Upper lobe of left lung (tissue), 6 donors: Measurements from ENCODE around the gene FBXO3. TPM values are rescaled to one million over a fixed set of nuclear protein-coding genes. Genes with fewer than 3 reads are reported as not detected.
A peak's percentile ranks its signal among the peaks of the same experiment; 100 is the strongest.

Experiments
- ATAC-seq, 2 donors: fragments of 200-7000 bp; cut with Tn5 transposase; one replicate each; pipeline ENCODE4 v1.9.1; 2022; ENCODE audit warnings: mild to moderate bottlenecking in 2 of 2, moderate library complexity in 2 of 2; ENCODE audit not compliant: low FRiP score in 2 of 2
- DNase-seq, 2 donors: peaks; one replicate each; pipeline ENCODE4 v3.0.0-alpha.2; 2019 to 2020
- H3K27ac ChIP-seq, 4 donors: fragments of 200-600 bp; sonication (generic); one replicate each; pipeline ENCODE4 v1.5.1; 2016 to 2019
- H3K27me3 ChIP-seq, 4 donors: fragments of 200-600 bp; sonication (generic); one replicate each; pipeline ENCODE4 v1.5.1; 2017 to 2019
- H3K36me3 ChIP-seq, 4 donors: fragments of 200-600 bp; sonication (generic); one replicate each; pipeline ENCODE4 v1.5.1; 2016 to 2019
- H3K4me1 ChIP-seq, 4 donors: fragments of 200-600 bp; sonication (generic); one replicate each; pipeline ENCODE4 v1.5.1; 2018 to 2019
- H3K4me3 ChIP-seq, 4 donors: fragments of 200-600 bp; sonication (generic); one replicate each; pipeline ENCODE4 v1.5.1; 2017 to 2019; ENCODE audit warnings: mild to moderate bottlenecking in 2 of 4, moderate library complexity in 1 of 4
- H3K9me3 ChIP-seq, 4 donors: fragments of 200-600 bp; sonication (generic); one replicate each; pipeline ENCODE4 v1.5.1; 2018 to 2019
- EP300 ChIP-seq, 4 donors: sonication (generic); formaldehyde crosslinking; IDR thresholded peaks; one replicate each; pipeline ENCODE4 v1.5.1; 2017; ENCODE audit warnings: antibody characterized with exemption in 4 of 4, control low read depth in 2 of 4
- POLR2A ChIP-seq, 4 donors: fragments of 450-650 bp; IDR thresholded peaks; one replicate each; pipeline ENCODE4 v1.5.1; 2016 to 2017; ENCODE audit warnings: antibody characterized with exemption in 4 of 4, mild to moderate bottlenecking in 2 of 4
- POLR2AphosphoS5 ChIP-seq, 2 donors: sonication (generic); formaldehyde crosslinking; IDR thresholded peaks; one replicate each; pipeline ENCODE4 v1.5.1; 2017; ENCODE audit warnings: antibody characterized with exemption in 2 of 2
- WGBS, 2 donors: methylation state at CpG; one replicate each; pipeline ENCODE4 v1.1.5; 2017 to 2018; 5-methylcytosine and 5-hydroxymethylcytosine counted together
- total RNA-seq, 6 donors: library from RNA; depleted of rRNA in 4 of 6; stranded (reverse); fragments of >200 nt in 4 of 6; gene quantifications; one replicate each; pipeline versions ENCODE4 v1.1.0 to v1.2.1, GENCODE V29; 2016 to 2021
- TF ChIP-seq, protein P1 (sequence below), 6 experiments: fragments of 450-650 bp in 4 of 6; fragments of 200-600 bp in 2 of 6; sonication (generic) in 2 of 6; IDR thresholded peaks; one replicate each; pipeline ENCODE4 v1.5.1; 2016 to 2019; ENCODE audit warnings: antibody characterized with exemption in 6 of 6
- donor health status: DM: no; HTN: no; CAD: no; lungs with moderate emphysema.
- donor health status: DM: no; HTN: yes; CAD: no; lungs with severe emphysema.

The FBXO3 gene
- total RNA-seq, 6 donors from 2014 or later, result 9.9 to 50.8 (median 26.9) TPM

DNA sequence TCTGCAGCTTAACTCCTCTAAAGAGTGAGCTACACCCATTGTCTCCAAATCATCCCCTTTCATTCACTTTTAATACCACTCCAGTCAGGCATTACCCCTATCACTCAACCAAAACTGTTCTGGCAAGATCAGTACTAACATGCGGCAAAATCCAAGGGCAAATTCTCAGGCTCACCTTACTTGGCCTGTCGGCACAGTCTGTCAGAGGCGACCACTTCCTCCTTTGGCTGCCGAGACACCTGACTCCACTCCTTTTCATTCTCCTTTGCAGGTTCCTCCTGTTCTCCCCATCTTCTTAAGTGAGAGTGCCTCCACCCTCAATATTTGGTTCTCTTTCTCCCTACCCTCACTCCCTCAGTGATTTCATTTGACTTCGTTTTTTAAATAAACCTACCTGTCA lies 77.9 kb downstream of the FBXO3 start:
- WGBS, 2 donors, result 56 to 69% methylated on average over 5 of the region's 5 CpGs
- ATAC-seq, result no peak
- Histone ChIP-seq H3K27me3 (no peaks in the 10 kb centered on the region), H3K4me1 (peaks cover 37 to 70% (median 54%) of the 10 kb centered on the region in 4 donors), H3K36me3 (no peaks in the 10 kb centered on the region), H3K9me3 (no peaks in the 10 kb centered on the region), H3K27ac (no peak overlapping the region), H3K4me3 (no peak overlapping the region)
- no peak for TF ChIP-seq EP300 (IDR thresholded peaks at IDR 0.05)
- TF ChIP-seq POLR2A (IDR thresholded peaks at IDR 0.05), result no peak
- TF ChIP-seq POLR2AphosphoS5 (IDR thresholded peaks at IDR 0.05), result no peak
- TF ChIP-seq, protein P1, sequence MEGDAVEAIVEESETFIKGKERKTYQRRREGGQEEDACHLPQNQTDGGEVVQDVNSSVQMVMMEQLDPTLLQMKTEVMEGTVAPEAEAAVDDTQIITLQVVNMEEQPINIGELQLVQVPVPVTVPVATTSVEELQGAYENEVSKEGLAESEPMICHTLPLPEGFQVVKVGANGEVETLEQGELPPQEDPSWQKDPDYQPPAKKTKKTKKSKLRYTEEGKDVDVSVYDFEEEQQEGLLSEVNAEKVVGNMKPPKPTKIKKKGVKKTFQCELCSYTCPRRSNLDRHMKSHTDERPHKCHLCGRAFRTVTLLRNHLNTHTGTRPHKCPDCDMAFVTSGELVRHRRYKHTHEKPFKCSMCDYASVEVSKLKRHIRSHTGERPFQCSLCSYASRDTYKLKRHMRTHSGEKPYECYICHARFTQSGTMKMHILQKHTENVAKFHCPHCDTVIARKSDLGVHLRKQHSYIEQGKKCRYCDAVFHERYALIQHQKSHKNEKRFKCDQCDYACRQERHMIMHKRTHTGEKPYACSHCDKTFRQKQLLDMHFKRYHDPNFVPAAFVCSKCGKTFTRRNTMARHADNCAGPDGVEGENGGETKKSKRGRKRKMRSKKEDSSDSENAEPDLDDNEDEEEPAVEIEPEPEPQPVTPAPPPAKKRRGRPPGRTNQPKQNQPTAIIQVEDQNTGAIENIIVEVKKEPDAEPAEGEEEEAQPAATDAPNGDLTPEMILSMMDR (IDR thresholded peaks at IDR 0.05), result no peak
- no peak for DNase-seq

DNA sequence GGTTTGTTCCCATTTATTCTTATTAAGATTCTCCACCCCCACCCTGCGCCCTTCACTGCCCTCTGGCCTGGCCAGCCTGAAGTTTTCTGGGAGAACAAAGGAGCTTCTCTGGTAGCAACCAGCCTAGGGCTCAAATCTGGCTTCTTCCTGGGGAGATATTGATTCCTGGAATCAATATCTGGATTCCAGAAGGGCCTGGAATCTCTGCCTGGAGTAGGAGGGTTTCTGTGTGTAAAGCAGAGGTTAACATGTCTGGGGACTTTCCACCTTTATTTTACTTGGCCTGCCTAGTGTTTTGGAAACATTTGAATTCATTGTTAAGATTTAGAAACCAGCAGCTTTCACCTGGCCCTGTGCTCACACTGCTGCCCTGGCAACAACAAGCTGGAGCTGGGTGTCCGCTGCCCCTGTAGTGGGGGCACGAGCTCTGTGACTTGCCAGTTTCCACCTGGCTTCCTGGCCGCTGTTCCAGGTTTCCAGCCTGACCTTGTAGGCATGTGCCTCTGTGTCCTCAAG lies 79.2 kb downstream of the FBXO3 start:
- ATAC-seq (no peak), DNase-seq (peak in 1 of 2 donors; percentile 36)
- no peaks in the 10 kb centered on the region for H3K27me3 ChIP-seq
- peak overlapping the region in 2 of 4 donors; percentile 14 to 20 for H3K27ac ChIP-seq
- 74 to 86% methylated on average over 4 of the region's 4 CpGs for WGBS, 2 donors
- no peak overlapping the region for H3K4me3 ChIP-seq
- TF ChIP-seq POLR2A (IDR thresholded peaks at IDR 0.05), result no peak
- no peak for TF ChIP-seq EP300 (IDR thresholded peaks at IDR 0.05)
- TF ChIP-seq, protein P1 (IDR thresholded peaks at IDR 0.05), result no peak
- TF ChIP-seq POLR2AphosphoS5 (IDR thresholded peaks at IDR 0.05), result no peak
- peaks cover 44 to 70% (median 55%) of the 10 kb centered on the region in 4 donors for H3K4me1 ChIP-seq
- H3K9me3 ChIP-seq, result no peaks in the 10 kb centered on the region
- no peaks in the 10 kb centered on the region for H3K36me3 ChIP-seq

DNA sequence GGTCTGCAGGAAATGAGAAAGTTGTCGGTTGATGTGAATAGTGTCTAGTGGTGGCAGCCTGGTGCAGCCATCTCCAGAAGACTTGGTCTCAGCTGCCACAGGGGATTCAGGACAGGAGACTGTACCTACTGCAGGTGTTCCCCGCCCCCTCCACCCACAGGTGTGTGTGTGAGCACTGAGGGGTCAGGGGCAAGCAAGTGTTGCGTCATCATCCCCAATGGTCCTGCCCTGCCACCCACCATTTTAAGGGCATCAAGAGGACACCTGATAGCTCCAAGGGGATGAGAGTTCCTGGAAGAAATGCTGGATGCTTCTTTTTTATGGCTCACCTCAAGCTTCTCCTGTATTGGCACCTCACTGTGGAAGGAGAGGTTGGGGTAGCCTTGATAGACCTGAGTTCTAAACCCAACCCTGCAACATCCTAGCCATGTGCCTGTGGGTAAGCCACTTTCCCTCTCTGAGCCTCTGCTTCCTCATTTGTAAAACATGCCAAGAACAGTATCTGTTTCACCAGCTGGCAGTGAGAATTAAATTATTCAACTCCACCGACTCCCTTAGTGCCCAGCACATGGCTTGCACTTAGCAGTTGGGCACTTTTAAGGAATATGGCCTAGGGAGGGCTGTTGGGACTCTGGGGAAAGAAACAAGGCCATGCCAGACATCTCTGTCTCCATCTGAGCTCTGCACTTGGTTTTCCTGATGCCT lies 79.8 kb downstream of the FBXO3 start:
- 78 to 83% methylated on average over 4 of the region's 4 CpGs for WGBS, 2 donors
- TF ChIP-seq POLR2AphosphoS5 (IDR thresholded peaks at IDR 0.05) (no peak), EP300 (IDR thresholded peaks at IDR 0.05) (no peak), POLR2A (IDR thresholded peaks at IDR 0.05) (no peak)
- TF ChIP-seq, protein P1 (IDR thresholded peaks at IDR 0.05), result no peak
- H3K36me3 ChIP-seq, result no peaks in the 10 kb centered on the region
- ATAC-seq (no peak), DNase-seq (no peak)
- H3K4me1 ChIP-seq, result peaks cover 44 to 68% (median 54%) of the 10 kb centered on the region in 4 donors
- no peaks in the 10 kb centered on the region for H3K9me3 ChIP-seq
- H3K27me3 ChIP-seq, result no peaks in the 10 kb centered on the region
- H3K27ac ChIP-seq, result peak overlapping the region in 1 of 4 donors; percentile 20
- no peak overlapping the region for H3K4me3 ChIP-seq

DNA sequence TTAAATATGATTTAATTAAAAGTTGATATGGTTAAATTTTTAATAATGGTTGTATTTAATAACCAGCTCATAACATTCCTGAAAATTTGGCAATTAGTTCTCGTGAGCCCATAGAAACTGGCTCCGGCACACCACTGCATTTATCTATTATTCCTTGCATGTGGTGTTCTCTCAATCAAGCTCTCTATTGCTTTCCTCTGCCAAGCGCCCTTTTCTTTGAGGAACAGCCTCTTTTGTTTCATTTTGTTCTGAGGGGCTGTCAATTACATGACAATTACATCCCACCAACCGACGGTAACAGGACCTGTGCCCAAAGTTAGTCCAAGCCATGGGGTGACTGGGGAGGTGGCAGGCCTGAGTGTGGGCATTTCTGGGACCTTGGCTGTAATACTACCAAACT lies 81.8 kb downstream of the FBXO3 start:
- no peaks in the 10 kb centered on the region for H3K36me3 ChIP-seq
- WGBS, 2 donors, result 41 to 54% methylated on average over 5 of the region's 5 CpGs
- DNase-seq (no peak), ATAC-seq (no peak)
- no peaks in the 10 kb centered on the region for H3K27me3 ChIP-seq
- TF ChIP-seq, protein P1 (IDR thresholded peaks at IDR 0.05), result no peak
- no peak for TF ChIP-seq EP300 (IDR thresholded peaks at IDR 0.05)
- TF ChIP-seq POLR2A (IDR thresholded peaks at IDR 0.05), result no peak
- no peak for TF ChIP-seq POLR2AphosphoS5 (IDR thresholded peaks at IDR 0.05)
- no peak overlapping the region for H3K4me3 ChIP-seq
- H3K9me3 ChIP-seq, result no peaks in the 10 kb centered on the region
- peak overlapping the region; percentile 78 to 89 (median 84) for H3K27ac ChIP-seq
- H3K4me1 ChIP-seq, result peaks cover 50 to 64% (median 56%) of the 10 kb centered on the region in 4 donors
